Tibial nerve (tissue), 4 donors: ENCODE data around the gene CMKLR1. TPM values are rescaled to one million over a fixed set of nuclear protein-coding genes. Genes with fewer than 3 reads are reported as not detected.
A peak's percentile ranks its signal among the peaks of the same experiment; 100 is the strongest.

Experiments
- DNase-seq, 2 donors: peaks; one replicate each; pipeline ENCODE4 v3.0.0-alpha.2; 2019; ENCODE audit warnings: low spot score in 2 of 2
- H3K27ac ChIP-seq, 4 donors: fragments of 200-600 bp; sonication (generic) in 3 of 4; one replicate each; pipeline ENCODE4 v1.5.1; 2017 to 2019; ENCODE audit warnings: mild to moderate bottlenecking in 1 of 4
- H3K27me3 ChIP-seq, 2 donors: fragments of 200-600 bp; sonication (generic) in 1 of 2; one replicate each; pipeline versions ENCODE4 v1.5.1 to v1.6.0; 2017 to 2019
- H3K36me3 ChIP-seq, 3 donors: fragments of 200-600 bp; sonication (generic); one replicate each; pipeline ENCODE4 v1.5.1; 2018 to 2019
- H3K4me1 ChIP-seq, 4 donors: fragments of 200-600 bp; sonication (generic) in 3 of 4; one replicate each; pipeline ENCODE4 v1.5.1; 2017 to 2019
- H3K4me3 ChIP-seq, 4 donors: fragments of 200-600 bp; sonication (generic) in 3 of 4; one replicate each; pipeline ENCODE4 v1.5.1; 2017 to 2019; ENCODE audit warnings: mild to moderate bottlenecking in 1 of 4, moderate library complexity in 1 of 4
- H3K9me3 ChIP-seq, 4 donors: fragments of 200-600 bp; sonication (generic) in 3 of 4; one replicate each; pipeline ENCODE4 v1.5.1; 2017 to 2019
- CTCF ChIP-seq, 5 experiments: fragments of 200-600 bp in 3 of 5; fragments of 450-650 bp in 2 of 5; sonication (generic) in 3 of 5; IDR thresholded peaks; one replicate each; pipeline ENCODE4 v1.5.1; 2016 to 2019; ENCODE audit warnings: antibody characterized with exemption in 5 of 5, mild to moderate bottlenecking in 3 of 5, moderate library complexity in 2 of 5
- EP300 ChIP-seq, 2 donors: sonication (generic); formaldehyde crosslinking; IDR thresholded peaks; one replicate each; pipeline ENCODE4 v1.6.1; 2017; ENCODE audit warnings: antibody characterized with exemption in 2 of 2, mild to moderate bottlenecking in 1 of 2
- POLR2A ChIP-seq, 2 donors: fragments of 450-650 bp; IDR thresholded peaks; one replicate each; pipeline ENCODE4 v1.6.1; 2017; ENCODE audit warnings: antibody characterized with exemption in 2 of 2, mild to moderate bottlenecking in 2 of 2, moderate library complexity in 2 of 2
- WGBS, 2 donors: methylation state at CpG; one replicate each; pipeline ENCODE4 v1.1.5; 2018; 5-methylcytosine and 5-hydroxymethylcytosine counted together
- total RNA-seq, 4 donors: library from RNA; depleted of rRNA; stranded (reverse); fragments of >200 nt; gene quantifications; one replicate each; pipeline ENCODE4 v1.1.0, GENCODE V29; 2016

CMKLR1 gene
- total RNA-seq, 4 donors from 2014 or later, result 7.1 to 23.2 (median 18.8) TPM

- Histone ChIP-seq H3K36me3 (no peaks in the 10 kb centered on the region), H3K27ac (no peak overlapping the region), H3K4me3 (no peak overlapping the region), H3K27me3 (no peaks in the 10 kb centered on the region), H3K9me3 (no peaks in the 10 kb centered on the region), H3K4me1 (peaks cover 0 to 20% (median 0%) of the 10 kb centered on the region in 4 donors)
- TF ChIP-seq POLR2A (IDR thresholded peaks at IDR 0.05), result no peak
- no peak for TF ChIP-seq EP300 (IDR thresholded peaks at IDR 0.05)
- no peak for TF ChIP-seq CTCF (IDR thresholded peaks at IDR 0.05)
- DNase-seq, result no peak
- WGBS, 2 donors, result 83% methylated on average over 2 of the region's 2 CpGs
Measured at GRCh38 chr12:108319277-108320234, 19.6 kb downstream of the CMKLR1 start.

GRCh38 chr12:108318472-108319275 lies 20.4 kb downstream of the CMKLR1 start:
- Histone ChIP-seq H3K9me3 (no peaks in the 10 kb centered on the region), H3K4me3 (no peak overlapping the region), H3K27me3 (no peaks in the 10 kb centered on the region), H3K36me3 (no peaks in the 10 kb centered on the region), H3K4me1 (peaks cover 0 to 14% (median 0%) of the 10 kb centered on the region in 4 donors), H3K27ac (no peak overlapping the region)
- no peak for DNase-seq
- TF ChIP-seq CTCF (IDR thresholded peaks at IDR 0.05) (no peak), POLR2A (IDR thresholded peaks at IDR 0.05) (no peak), EP300 (IDR thresholded peaks at IDR 0.05) (no peak)
- 59% methylated on average over 6 of the region's 6 CpGs for WGBS, 2 donors

- Histone ChIP-seq H3K36me3 (no peaks in the 10 kb centered on the region), H3K9me3 (no peaks in the 10 kb centered on the region), H3K27me3 (no peaks in the 10 kb centered on the region), H3K4me3 (no peak overlapping the region), H3K4me1 (peaks cover 0 to 25% (median 7%) of the 10 kb centered on the region in 4 donors), H3K27ac (peak overlapping the region in 1 of 4 donors; percentile 77)
- 83 to 84% methylated on average over 6 of the region's 6 CpGs for WGBS, 2 donors
- DNase-seq, result no peak
- TF ChIP-seq EP300 (IDR thresholded peaks at IDR 0.05) (no peak), CTCF (IDR thresholded peaks at IDR 0.05) (no peak), POLR2A (IDR thresholded peaks at IDR 0.05) (no peak)
Measured at GRCh38 chr12:108317308-108318234, 21.5 kb downstream of the CMKLR1 start.

- Histone ChIP-seq H3K9me3 (no peaks in the 10 kb centered on the region), H3K4me1 (peaks cover 0 to 35% (median 9%) of the 10 kb centered on the region in 4 donors), H3K27me3 (no peaks in the 10 kb centered on the region), H3K4me3 (no peak overlapping the region), H3K27ac (peak overlapping the region in 3 of 4 donors; percentile 4 to 77 (median 29)), H3K36me3 (no peaks in the 10 kb centered on the region)
- no peak for DNase-seq
- 40 to 41% methylated on average over 11 of the region's 12 CpGs for WGBS, 2 donors
- no peak for TF ChIP-seq EP300 (IDR thresholded peaks at IDR 0.05)
- TF ChIP-seq POLR2A (IDR thresholded peaks at IDR 0.05), result no peak
- no peak for TF ChIP-seq CTCF (IDR thresholded peaks at IDR 0.05)
Measured at GRCh38 chr12:108316176-108317086, 22.7 kb downstream of the CMKLR1 start.
